GM18951 (cell line): ENCODE measurements around the gene ATXN7L1.

Source experiments
- POLR2A ChIP-seq: IDR thresholded peaks from 4 replicates; pipeline ENCODE4 v1.6.1; 2011; ENCODE audit warnings: mild to moderate bottlenecking; ENCODE audit not compliant: insufficient read length, insufficient read depth; ENCODE audit errors: extremely low read depth
- in situ Hi-C: fragments of 300-500 bp; cut with MboI; formaldehyde crosslinking; loops from one replicate; pipeline ENCODE4 v1.12.0; 2022; ENCODE audit warnings: low sequenced_read_pairs, mixed read lengths, inconsistent platforms; ENCODE audit not compliant: unreplicated experiment

Gene ATXN7L1

GRCh38 chr7:105773030-105773460, 103.4 kb downstream of the ATXN7L1 start:
- TF ChIP-seq POLR2A: no peak
- in situ Hi-C loops: loop anchor here (25.0 kb wide), 2 partner anchors 239 to 389 kb away; no protein-coding TSS in a partner anchor

- no peak for TF ChIP-seq POLR2A
- in situ Hi-C loops: loop anchor here (25.0 kb wide), 2 partner anchors 242 to 392 kb away; no protein-coding TSS in a partner anchor
Measured at GRCh38 chr7:105769901-105770628, 106.3 kb downstream of the ATXN7L1 start.

GRCh38 chr7:105768898-105769507, 107.4 kb downstream of the ATXN7L1 start:
- in situ Hi-C loops: loop anchor here (25.0 kb wide), 2 partner anchors 243 to 393 kb away; no protein-coding TSS in a partner anchor
- TF ChIP-seq POLR2A: no peak

GRCh38 chr7:105768117-105768516, 108.3 kb downstream of the ATXN7L1 start:
- in situ Hi-C loops: loop anchor here (25.0 kb wide), 2 partner anchors 244 to 394 kb away; no protein-coding TSS in a partner anchor
- TF ChIP-seq POLR2A: no peak

GRCh38 chr7:105766421-105767073, 109.9 kb downstream of the ATXN7L1 start:
- in situ Hi-C loops: loop anchor here (25.0 kb wide), 2 partner anchors 246 to 396 kb away; no protein-coding TSS in a partner anchor
- no peak for TF ChIP-seq POLR2A

- TF ChIP-seq POLR2A: no peak
- in situ Hi-C loops: loop anchor here (25.0 kb wide), 2 partner anchors 246 to 396 kb away; no protein-coding TSS in a partner anchor
Measured at GRCh38 chr7:105765846-105766245, 110.6 kb downstream of the ATXN7L1 start.

- in situ Hi-C loops: loop anchor here (25.0 kb wide), 2 partner anchors 248 to 398 kb away; no protein-coding TSS in a partner anchor
- TF ChIP-seq POLR2A: no peak
Measured at GRCh38 chr7:105764506-105764905, 111.9 kb downstream of the ATXN7L1 start.

- in situ Hi-C loops: loop anchor here (25.0 kb wide), 2 partner anchors 252 to 402 kb away; no protein-coding TSS in a partner anchor
- no peak for TF ChIP-seq POLR2A
Measured at GRCh38 chr7:105760551-105761447, 115.6 kb downstream of the ATXN7L1 start.

GRCh38 chr7:105759670-105760550, 116.5 kb downstream of the ATXN7L1 start:
- in situ Hi-C loops: loop anchor here (25.0 kb wide), 2 partner anchors 252 to 402 kb away; no protein-coding TSS in a partner anchor
- TF ChIP-seq POLR2A: no peak

- in situ Hi-C loops: loop anchor here (25.0 kb wide), 2 partner anchors 256 to 406 kb away; no protein-coding TSS in a partner anchor
- TF ChIP-seq POLR2A: no peak
Measured at GRCh38 chr7:105756367-105756766, 120.0 kb downstream of the ATXN7L1 start.

- TF ChIP-seq POLR2A: no peak
- in situ Hi-C loops: loop anchor here (25.0 kb wide), 2 partner anchors 260 to 410 kb away; no protein-coding TSS in a partner anchor
Measured at GRCh38 chr7:105752671-105753275, 123.6 kb downstream of the ATXN7L1 start.
